Measurements from ENCODE around the gene KRT14.

- TF ChIP-seq CTCF (IDR thresholded peaks at IDR 0.05) (no peak), POLR2AphosphoS5 (IDR thresholded peaks at IDR 0.05; ENCODE audit: low read depth, low read length) (no peak), TCF7L2 (IDR thresholded peaks at IDR 0.05; ENCODE audit: low read depth, low read length) (no peak)
Measured at GRCh38 chr17:41555105-41555887, 31.4 kb downstream of the KRT14 start.

All from Panc1 (cell line).